NCI-H2107 (cell line): ENCODE measurements around the gene CACNG4.
A peak's percentile ranks its signal among the peaks of the same experiment; 100 is the strongest.

Source experiments
- DNase-seq: peaks from one replicate; lab custom pipeline; 2025; lab: John Stamatoyannopoulos, UW

Gene CACNG4

GRCh38 chr17:66985338-66986237 is 21.1 kb downstream of the CACNG4 start:
- DNase-seq: no peak

GRCh38 chr17:66986659-66987058 is 22.2 kb downstream of the CACNG4 start:
- no peak for DNase-seq

- no peak for DNase-seq
Observed at GRCh38 chr17:66987059-66987616, 22.6 kb downstream of the CACNG4 start.

GRCh38 chr17:66988069-66988798 is 23.7 kb downstream of the CACNG4 start:
- no peak for DNase-seq

- DNase-seq: no peak
Observed at GRCh38 chr17:66989076-66989475, 24.6 kb downstream of the CACNG4 start.

- DNase-seq: no peak
Observed at GRCh38 chr17:66989579-66989978, 25.1 kb downstream of the CACNG4 start.

GRCh38 chr17:66990047-66990446 is 25.5 kb downstream of the CACNG4 start:
- no peak for DNase-seq

- DNase-seq: no peak
Observed at GRCh38 chr17:66992911-66993442, 28.5 kb downstream of the CACNG4 start.

GRCh38 chr17:66994361-66994760 is 29.9 kb downstream of the CACNG4 start:
- no peak for DNase-seq

GRCh38 chr17:66994930-66995535 is 30.5 kb downstream of the CACNG4 start:
- no peak for DNase-seq

- DNase-seq: no peak
Observed at GRCh38 chr17:66995944-66996343, 31.4 kb downstream of the CACNG4 start.

- DNase-seq: no peak
Observed at GRCh38 chr17:66996926-66997325, 32.4 kb downstream of the CACNG4 start.

GRCh38 chr17:67003231-67003630 is 38.7 kb downstream of the CACNG4 start:
- no peak for DNase-seq

- no peak for DNase-seq
Observed at GRCh38 chr17:67004181-67004580, 39.7 kb downstream of the CACNG4 start.

GRCh38 chr17:67007266-67007665 is 42.8 kb downstream of the CACNG4 start:
- no peak for DNase-seq

GRCh38 chr17:67008101-67008500 is 43.6 kb downstream of the CACNG4 start:
- DNase-seq: no peak

- peak; percentile 10 for DNase-seq
Observed at GRCh38 chr17:67011527-67012175, 47.1 kb downstream of the CACNG4 start.

GRCh38 chr17:67013891-67014290 is 49.4 kb downstream of the CACNG4 start:
- DNase-seq: no peak

- no peak for DNase-seq
Observed at GRCh38 chr17:67015001-67015400, 50.5 kb downstream of the CACNG4 start.

- no peak for DNase-seq
Observed at GRCh38 chr17:67016039-67016762, 51.7 kb downstream of the CACNG4 start.

- no peak for DNase-seq
Observed at GRCh38 chr17:67017910-67018309, 53.4 kb downstream of the CACNG4 start.
